ENCODE results near the gene FBXO47.

- TF ChIP-seq TARDBP (IDR thresholded peaks at IDR 0.05): no peak
- TF ChIP-seq FOXK2 (IDR thresholded peaks at IDR 0.05): no peak
- TF ChIP-seq SP1 (IDR thresholded peaks at IDR 0.05): no peak
- TF ChIP-seq BHLHE40 (IDR thresholded peaks at IDR 0.05; ENCODE audit: borderline replicate concordance): no peak
- TF ChIP-seq FOXA1 (IDR thresholded peaks at IDR 0.05): no peak
Observed at GRCh38 chr17:38984666-38985065, 17.5 kb upstream of the FBXO47 start.

Data from HEK293T (cell line).